NK-92 (cell line): ENCODE measurements around the gene LBX1.
"Not testable (repeated sequence)": the region's sequence is repeated elsewhere in the genome, so short reads cannot be mapped to it uniquely, and the experiment has no call there.

Experiments
- DNase-seq: peaks from one replicate; lab custom pipeline; 2025; ENCODE audit not compliant: unreplicated experiment; lab: John Stamatoyannopoulos, UW

The LBX1 gene

GRCh38 chr10:101214446-101215396 is 14.5 kb downstream of the LBX1 start:
- DNase-seq: no peak

DNA sequence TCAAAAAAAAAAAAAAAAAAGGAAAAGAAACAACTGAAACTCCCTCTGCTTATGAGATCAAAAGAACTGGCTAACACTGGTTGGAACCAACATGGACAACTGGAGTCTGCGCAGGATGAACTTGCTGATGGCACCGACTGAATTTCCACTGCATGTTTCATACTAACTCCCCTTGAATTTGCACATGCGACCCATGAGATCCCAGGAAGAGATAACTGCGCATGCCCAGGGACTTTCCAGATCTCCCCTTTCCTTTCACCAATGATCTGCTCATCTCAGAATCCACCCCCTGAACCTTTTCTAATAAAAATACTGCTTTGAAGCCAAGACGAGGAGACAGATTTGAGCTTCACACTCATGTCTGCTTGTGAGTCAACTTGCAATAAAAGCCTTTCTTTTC is 20.7 kb downstream of the LBX1 start:
- no peak for DNase-seq

- DNase-seq: no peak
Measured at GRCh38 chr10:101207026-101207425, 22.2 kb downstream of the LBX1 start.

GRCh38 chr10:101202667-101203066 is 26.6 kb downstream of the LBX1 start:
- DNase-seq: not testable (repeated sequence)

- not testable (repeated sequence) for DNase-seq
Measured at GRCh38 chr10:101198326-101198977, 30.8 kb downstream of the LBX1 start.

DNA sequence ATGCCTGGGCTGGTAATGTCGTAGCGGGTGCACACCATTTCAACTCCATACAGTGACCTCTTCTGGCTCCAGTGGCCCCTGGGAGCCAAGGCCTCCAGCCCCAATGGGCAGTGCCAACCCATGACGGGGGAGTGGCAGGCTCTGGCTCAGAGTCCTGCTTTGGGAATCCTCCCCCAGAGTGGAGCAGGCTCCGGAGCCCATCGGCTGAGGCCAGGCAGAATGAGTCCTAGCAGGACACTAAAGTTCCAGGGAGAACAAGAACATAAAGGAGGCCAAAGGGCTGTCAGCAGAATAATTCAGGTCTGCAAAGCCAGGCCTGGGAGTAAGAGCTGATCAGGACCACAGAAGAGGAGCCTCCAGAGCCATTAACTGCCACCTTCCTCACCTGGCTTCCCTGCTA is 33.3 kb downstream of the LBX1 start:
- no peak for DNase-seq

DNA sequence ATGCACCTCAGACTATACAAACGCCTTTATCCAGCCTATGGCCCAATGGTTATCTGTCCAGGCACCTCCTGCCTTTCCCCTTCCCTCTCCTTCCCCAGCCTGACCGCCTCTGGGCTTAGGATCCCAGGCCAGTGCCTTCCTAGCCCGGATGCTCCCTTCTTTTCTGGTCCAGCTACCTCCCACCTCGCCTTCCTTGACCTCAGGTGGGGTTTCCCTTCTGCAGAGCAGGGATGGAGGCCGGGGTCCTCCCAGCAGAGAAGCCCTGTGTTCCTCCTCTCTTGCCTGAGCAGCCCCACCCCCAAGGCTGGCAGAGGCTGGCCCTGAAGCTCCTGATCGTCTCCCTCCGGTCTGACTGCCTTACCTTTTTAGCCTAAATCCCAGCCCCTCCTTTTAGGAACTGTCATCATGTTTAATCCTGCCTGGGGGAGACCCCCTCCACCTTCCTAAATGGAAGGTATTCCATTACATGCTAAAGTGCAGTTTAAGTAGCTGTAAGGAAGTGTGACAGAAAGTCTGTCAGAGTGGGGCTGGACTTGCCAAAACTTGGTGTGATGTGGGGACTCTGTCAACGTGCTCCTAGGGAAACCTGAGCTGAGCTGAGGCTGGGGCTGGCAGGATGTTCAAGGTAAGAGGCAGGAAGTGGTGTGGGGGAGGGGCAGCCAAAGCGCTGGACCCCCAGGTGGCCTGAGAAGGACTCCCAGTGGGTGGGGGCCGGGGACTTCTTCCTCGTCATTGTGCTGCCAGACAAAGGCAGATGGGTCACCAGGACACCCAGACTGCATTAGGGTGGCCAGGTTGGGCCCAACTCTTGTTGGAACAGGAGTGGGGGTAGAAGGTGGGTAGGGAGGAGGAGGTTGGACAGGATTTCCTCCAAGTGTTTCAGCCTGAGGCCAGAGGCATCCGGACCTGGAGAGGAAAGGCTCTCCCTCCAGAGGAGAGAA is 39.5 kb downstream of the LBX1 start:
- no peak for DNase-seq

DNA sequence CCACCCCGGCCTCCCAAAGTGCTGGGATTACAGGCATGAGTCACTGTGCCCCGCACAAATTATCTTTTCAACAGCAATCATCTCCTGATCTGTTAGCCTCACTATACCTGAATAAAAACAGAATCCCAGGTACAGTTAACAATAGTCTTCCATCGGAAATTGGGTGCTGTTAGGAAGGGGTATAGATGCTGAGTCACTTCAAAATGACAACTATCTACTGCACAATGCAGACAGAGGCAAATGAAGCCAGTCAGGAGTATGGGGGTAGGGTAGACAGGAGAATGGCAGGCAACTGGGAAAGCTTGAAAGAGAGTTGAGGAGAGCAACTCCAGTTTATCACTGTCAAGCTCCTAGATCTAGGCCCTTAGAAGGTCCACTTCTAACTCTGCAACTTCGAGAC is 40.3 kb downstream of the LBX1 start:
- no peak for DNase-seq

- DNase-seq: no peak
Measured at GRCh38 chr10:101183458-101184183, 45.6 kb downstream of the LBX1 start.

DNA sequence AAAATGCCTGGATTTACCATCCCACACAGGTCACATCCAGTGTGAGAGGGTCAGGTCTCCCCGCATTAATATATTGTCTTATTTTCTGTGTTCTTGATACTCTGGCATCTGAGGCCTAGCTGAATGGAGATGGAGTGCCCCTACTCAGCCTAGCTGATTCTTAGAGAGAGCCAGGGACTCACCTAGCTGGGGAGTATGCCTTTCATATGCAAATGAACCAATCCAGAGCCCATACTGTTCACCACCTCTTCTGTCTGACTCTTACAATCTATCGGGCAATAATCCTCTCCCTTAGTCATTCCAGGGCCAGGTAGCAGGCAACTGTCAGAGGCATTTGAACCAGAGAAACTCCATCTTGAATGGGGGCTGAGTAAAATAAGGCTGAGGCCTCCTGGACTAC is 46.3 kb downstream of the LBX1 start:
- DNase-seq: no peak
